ENCODE data around the gene MPDZ.

The MPDZ gene

DNA sequence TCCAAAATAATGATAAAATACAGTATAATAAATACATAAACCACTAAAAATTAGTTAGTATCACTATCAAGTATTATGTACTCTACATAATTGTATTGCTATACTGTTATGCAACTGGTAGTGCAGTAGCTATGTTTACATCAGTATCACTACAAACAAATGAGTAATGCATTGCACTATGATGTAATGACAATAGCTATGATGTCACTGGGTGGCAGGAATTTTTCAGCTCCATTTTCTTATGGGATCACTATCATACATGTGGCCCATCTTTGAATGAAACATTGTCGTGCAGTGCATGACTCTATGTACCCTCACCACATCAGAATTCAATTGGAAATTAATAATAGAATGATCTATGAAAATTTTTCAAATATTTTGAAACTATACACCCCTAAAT, 201.3 kb downstream of the MPDZ start:
- no peak for DNase-seq (ENCODE audit: low read depth)

- DNase-seq (ENCODE audit: low read depth) = no peak
Observed at GRCh38 chr9:13076616-13077015, 202.9 kb downstream of the MPDZ start.

GRCh38 chr9:13071921-13072320, 207.6 kb downstream of the MPDZ start:
- no peak for DNase-seq (ENCODE audit: low read depth)

GRCh38 chr9:13070612-13071595, 208.6 kb downstream of the MPDZ start:
- DNase-seq (ENCODE audit: low read depth) = no peak

DNA sequence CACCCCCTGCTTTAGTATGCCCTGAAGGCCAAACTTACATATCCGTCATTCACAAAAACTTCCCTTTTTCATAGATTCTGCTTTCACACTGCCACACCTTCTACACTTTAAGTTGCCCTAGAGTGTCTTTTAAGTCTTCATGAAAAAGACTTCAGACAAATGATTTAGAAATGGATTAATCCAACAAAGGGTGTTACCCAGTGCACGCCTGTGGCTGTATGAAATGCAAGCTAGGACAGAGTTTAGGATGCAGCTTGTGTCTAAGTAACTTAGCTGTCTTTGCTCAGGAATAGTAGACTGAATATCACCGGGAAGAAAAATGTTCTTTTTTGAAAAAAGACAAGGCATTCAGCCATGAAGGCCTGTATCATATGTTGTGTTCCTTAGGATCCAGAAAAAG, 210.0 kb downstream of the MPDZ start:
- no peak for DNase-seq (ENCODE audit: low read depth)

DNA sequence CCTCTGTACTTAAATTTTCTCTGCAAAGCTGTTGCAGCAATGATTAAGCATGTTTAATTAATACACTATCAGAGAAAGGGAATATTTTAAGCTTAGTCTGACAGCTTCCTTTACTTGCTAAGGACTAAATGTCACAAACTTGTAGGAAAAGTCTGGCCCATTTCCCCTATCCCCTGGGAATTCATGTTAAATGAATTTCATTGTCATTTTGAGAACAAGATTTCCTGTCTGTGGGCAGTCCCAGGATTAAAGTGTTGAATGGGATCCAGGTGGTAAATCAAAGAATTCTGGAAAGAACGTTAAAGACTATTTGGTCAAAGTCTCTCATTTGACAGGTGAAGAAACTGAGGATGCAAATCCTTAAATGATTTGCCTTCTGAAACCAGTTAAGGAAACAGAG, 214.8 kb downstream of the MPDZ start:
- DNase-seq (ENCODE audit: low read depth) = no peak

- DNase-seq (ENCODE audit: low read depth) = no peak
Observed at GRCh38 chr9:13063880-13064459, 215.5 kb downstream of the MPDZ start.

GRCh38 chr9:13061390-13061789, 218.1 kb downstream of the MPDZ start:
- no peak for DNase-seq (ENCODE audit: low read depth)
